Measurements from ENCODE around the gene STRIP1. TPM values are rescaled to one million over a fixed set of nuclear protein-coding genes. Genes with fewer than 3 reads are reported as not detected.

The STRIP1 gene
- total and polyA plus RNA-seq, 4 donors: 5.8 to 22.8 (median 13.2) TPM

GRCh38 chr1:110081061-110081460 lies 46.6 kb downstream of the STRIP1 start:
- Histone ChIP-seq H3K4me3 (ENCODE audit: low read depth in 1 of 3, low read length in 3 of 3) (no peak overlapping the region), H3K9me3 (ENCODE audit: control insufficient read depth in 4 of 4, low read length in 3 of 4) (no peaks in the 10 kb centered on the region), H3K27ac (ENCODE audit: low read depth in 1 of 2, low read length in 2 of 2) (no peak overlapping the region), H3K27me3 (ENCODE audit: control insufficient read depth in 4 of 4, insufficient read depth in 4 of 4, low read length in 3 of 4) (peaks cover 0 to 3% (median 0%) of the 10 kb centered on the region in 4 donors), H3K9ac (ENCODE audit: low read depth in 1 of 2, low read length in 2 of 2) (no peak overlapping the region), H3K36me3 (ENCODE audit: control insufficient read depth in 4 of 4, insufficient read depth in 3 of 4, low read depth in 1 of 4, low read length in 3 of 4) (no peaks in the 10 kb centered on the region), H3K4me1 (ENCODE audit: control insufficient read depth in 4 of 4, insufficient read depth in 4 of 4, low read length in 3 of 4) (peaks cover 3 to 16% (median 12%) of the 10 kb centered on the region in 4 donors)
- TF ChIP-seq RAD21 (IDR thresholded peaks at IDR 0.05): no peak
- TF ChIP-seq ATF3 (IDR thresholded peaks at IDR 0.05): no peak
- no peak for TF ChIP-seq HNF4A (conservative IDR thresholded peaks at IDR 0.05)
- TF ChIP-seq YY1 (IDR thresholded peaks at IDR 0.05): no peak
- TF ChIP-seq, protein P1, sequence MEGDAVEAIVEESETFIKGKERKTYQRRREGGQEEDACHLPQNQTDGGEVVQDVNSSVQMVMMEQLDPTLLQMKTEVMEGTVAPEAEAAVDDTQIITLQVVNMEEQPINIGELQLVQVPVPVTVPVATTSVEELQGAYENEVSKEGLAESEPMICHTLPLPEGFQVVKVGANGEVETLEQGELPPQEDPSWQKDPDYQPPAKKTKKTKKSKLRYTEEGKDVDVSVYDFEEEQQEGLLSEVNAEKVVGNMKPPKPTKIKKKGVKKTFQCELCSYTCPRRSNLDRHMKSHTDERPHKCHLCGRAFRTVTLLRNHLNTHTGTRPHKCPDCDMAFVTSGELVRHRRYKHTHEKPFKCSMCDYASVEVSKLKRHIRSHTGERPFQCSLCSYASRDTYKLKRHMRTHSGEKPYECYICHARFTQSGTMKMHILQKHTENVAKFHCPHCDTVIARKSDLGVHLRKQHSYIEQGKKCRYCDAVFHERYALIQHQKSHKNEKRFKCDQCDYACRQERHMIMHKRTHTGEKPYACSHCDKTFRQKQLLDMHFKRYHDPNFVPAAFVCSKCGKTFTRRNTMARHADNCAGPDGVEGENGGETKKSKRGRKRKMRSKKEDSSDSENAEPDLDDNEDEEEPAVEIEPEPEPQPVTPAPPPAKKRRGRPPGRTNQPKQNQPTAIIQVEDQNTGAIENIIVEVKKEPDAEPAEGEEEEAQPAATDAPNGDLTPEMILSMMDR (IDR thresholded peaks at IDR 0.05; ENCODE audit: low read depth, low read length, missing input control): no peak
- no peak for TF ChIP-seq FOXA2 (IDR thresholded peaks at IDR 0.05)
- TF ChIP-seq ZBTB33 (IDR thresholded peaks at IDR 0.05): no peak
- TF ChIP-seq RXRA (IDR thresholded peaks at IDR 0.05): no peak
- no peak for TF ChIP-seq SP1 (IDR thresholded peaks at IDR 0.05)
- no peak for TF ChIP-seq TAF1 (conservative IDR thresholded peaks at IDR 0.05)
- DNase-seq (ENCODE audit: low spot score): no peak
- 94% methylated on average over 5 of the region's 5 CpGs for WGBS

- H3K36me3 ChIP-seq (ENCODE audit: control insufficient read depth in 4 of 4, insufficient read depth in 3 of 4, low read depth in 1 of 4, low read length in 3 of 4): no peaks in the 10 kb centered on the region
- no peak for DNase-seq (ENCODE audit: low spot score)
- peaks cover 0 to 3% (median 0%) of the 10 kb centered on the region in 4 donors for H3K27me3 ChIP-seq (ENCODE audit: control insufficient read depth in 4 of 4, insufficient read depth in 4 of 4, low read length in 3 of 4)
- no peak for TF ChIP-seq TAF1 (conservative IDR thresholded peaks at IDR 0.05)
- TF ChIP-seq ATF3 (IDR thresholded peaks at IDR 0.05): no peak
- TF ChIP-seq FOXA2 (IDR thresholded peaks at IDR 0.05): no peak
- TF ChIP-seq SP1 (IDR thresholded peaks at IDR 0.05): no peak
- no peak for TF ChIP-seq HNF4A (conservative IDR thresholded peaks at IDR 0.05)
- no peak for TF ChIP-seq RXRA (IDR thresholded peaks at IDR 0.05)
- no peak for TF ChIP-seq GABPA (IDR thresholded peaks at IDR 0.05 in 1 of 2, conservative IDR thresholded peaks at IDR 0.05 in 1 of 2)
- no peak for TF ChIP-seq NR2F2 (IDR thresholded peaks at IDR 0.05)
- no peak for TF ChIP-seq REST (IDR thresholded peaks at IDR 0.05)
- TF ChIP-seq YY1 (IDR thresholded peaks at IDR 0.05): no peak
- TF ChIP-seq EGR1 (IDR thresholded peaks at IDR 0.05; ENCODE audit: low read depth in 2 of 2): no peak
- no peak for TF ChIP-seq FOXA1 (IDR thresholded peaks at IDR 0.05)
- no peak for TF ChIP-seq RAD21 (IDR thresholded peaks at IDR 0.05)
- TF ChIP-seq HNF4G (IDR thresholded peaks at IDR 0.05): no peak
- no peak for TF ChIP-seq JUND (IDR thresholded peaks at IDR 0.05)
- TF ChIP-seq, protein P2, sequence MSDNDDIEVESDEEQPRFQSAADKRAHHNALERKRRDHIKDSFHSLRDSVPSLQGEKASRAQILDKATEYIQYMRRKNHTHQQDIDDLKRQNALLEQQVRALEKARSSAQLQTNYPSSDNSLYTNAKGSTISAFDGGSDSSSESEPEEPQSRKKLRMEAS (IDR thresholded peaks at IDR 0.05): no peak
- H3K9ac ChIP-seq (ENCODE audit: low read depth in 1 of 2, low read length in 2 of 2): no peak overlapping the region
- H3K4me1 ChIP-seq (ENCODE audit: control insufficient read depth in 4 of 4, insufficient read depth in 4 of 4, low read length in 3 of 4): peaks cover 3 to 16% (median 12%) of the 10 kb centered on the region in 4 donors
- no peak overlapping the region for H3K4me3 ChIP-seq (ENCODE audit: low read depth in 1 of 3, low read length in 3 of 3)
- WGBS: 90% methylated on average over 5 of the region's 5 CpGs
- H3K9me3 ChIP-seq (ENCODE audit: control insufficient read depth in 4 of 4, low read length in 3 of 4): no peaks in the 10 kb centered on the region
- no peak overlapping the region for H3K27ac ChIP-seq (ENCODE audit: low read depth in 1 of 2, low read length in 2 of 2)
Observed at GRCh38 chr1:110082477-110082876, 48.1 kb downstream of the STRIP1 start.
